GM19467 (cell line): ENCODE measurements around the gene GDPD2.

Experiments used
- ATAC-seq: cut with Tn5 transposase; IDR thresholded peaks from one replicate; pipeline ENCODE4 v1.9.1; 2021; ENCODE audit warnings: mild to moderate bottlenecking, moderate library complexity; ENCODE audit not compliant: unreplicated experiment

The GDPD2 gene

GRCh38 chrX:70437011-70437410 is 13.9 kb downstream of the GDPD2 start:
- no peak for ATAC-seq

- ATAC-seq: no peak
These were observed 15.0 kb downstream of the GDPD2 start for GRCh38 chrX:70437921-70438665.

DNA sequence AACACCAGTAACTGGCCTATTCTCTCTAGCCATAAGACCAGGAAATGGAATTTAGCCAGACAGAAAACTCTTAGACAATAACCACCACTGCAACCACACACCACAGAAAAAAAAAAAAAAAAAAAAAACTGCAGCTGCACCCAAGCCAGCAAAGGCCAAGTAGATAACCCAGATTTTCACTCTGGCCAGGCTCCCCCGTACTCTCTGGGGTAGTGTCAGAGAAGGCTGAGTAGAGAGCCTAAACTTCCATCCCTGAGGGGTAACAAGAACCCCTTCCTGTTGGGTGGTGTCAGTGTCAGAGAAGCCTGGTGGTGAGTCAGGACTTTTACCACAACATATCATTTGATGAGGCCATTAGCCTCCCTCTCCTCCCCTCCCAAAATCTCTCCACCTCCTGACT is 15.9 kb downstream of the GDPD2 start:
- no peak for ATAC-seq

- no peak for ATAC-seq
These were observed 19.1 kb downstream of the GDPD2 start for GRCh38 chrX:70442224-70442623.

DNA sequence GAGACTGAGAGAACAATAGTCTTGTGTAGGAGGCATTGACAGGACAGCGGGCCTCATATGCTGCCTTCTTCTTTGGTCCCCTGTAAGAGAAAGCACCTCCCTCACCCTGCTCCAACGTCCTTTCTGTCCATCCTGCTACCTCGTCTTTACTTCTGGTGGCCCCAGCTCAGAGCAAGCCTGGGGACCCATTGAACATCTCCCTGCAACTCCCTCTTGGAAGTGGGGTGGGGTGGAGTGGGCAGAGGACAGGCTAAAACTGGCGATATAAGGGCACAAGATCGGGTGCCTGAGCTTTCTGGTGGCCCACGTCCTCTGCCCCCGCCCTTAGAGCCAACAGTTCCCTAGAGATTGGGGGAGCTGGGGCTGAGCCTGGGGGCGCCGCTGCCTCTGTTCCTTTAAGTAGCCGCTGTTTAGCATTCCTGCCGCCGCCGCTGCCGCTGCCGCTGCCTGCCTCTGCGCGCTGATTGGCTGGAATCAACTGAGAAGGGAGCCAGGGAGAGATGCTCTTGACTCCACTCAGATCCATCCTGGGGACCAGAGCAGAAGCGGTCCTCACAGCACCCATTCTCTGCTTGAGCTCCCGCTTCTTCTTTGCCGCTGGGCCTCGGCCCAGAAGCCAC is 21.3 kb downstream of the GDPD2 start, which contains the start of gene DLG3:
Gene DLG3, plus strand, starts transcription at position 510 of the 620 bp plus-strand sequence. CDS start 367 bp downstream, outside the sequence.
- no peak for ATAC-seq

DNA sequence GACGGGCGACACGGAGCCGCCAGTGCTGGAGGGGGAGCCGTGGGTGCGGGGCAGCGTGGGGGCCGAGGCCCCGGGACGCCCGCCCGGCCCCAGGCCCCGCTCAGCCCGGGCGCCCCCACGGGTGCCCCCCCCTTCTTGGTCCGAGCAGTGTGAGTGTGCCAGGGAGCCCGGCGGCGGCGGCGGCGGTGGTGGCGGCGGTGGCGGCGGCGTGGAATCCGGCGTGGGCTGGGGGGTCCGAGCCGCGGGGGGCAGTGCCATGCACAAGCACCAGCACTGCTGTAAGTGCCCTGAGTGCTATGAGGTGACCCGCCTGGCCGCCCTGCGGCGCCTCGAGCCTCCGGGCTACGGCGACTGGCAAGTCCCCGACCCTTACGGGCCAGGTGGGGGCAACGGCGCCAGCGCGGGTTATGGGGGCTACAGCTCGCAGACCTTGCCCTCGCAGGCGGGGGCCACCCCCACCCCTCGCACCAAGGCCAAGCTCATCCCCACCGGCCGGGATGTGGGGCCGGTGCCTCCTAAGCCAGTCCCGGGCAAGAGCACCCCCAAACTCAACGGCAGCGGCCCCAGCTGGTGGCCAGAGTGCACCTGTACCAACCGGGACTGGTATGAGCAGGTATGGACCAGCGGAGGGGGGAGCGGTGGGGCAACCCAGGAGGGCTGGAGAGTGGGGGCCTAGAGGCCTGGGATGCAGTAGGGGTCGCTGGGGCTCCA is 22.0 kb downstream of the GDPD2 start:
- ATAC-seq: no peak

GRCh38 chrX:70445951-70446350 is 22.8 kb downstream of the GDPD2 start:
- ATAC-seq: no peak

DNA sequence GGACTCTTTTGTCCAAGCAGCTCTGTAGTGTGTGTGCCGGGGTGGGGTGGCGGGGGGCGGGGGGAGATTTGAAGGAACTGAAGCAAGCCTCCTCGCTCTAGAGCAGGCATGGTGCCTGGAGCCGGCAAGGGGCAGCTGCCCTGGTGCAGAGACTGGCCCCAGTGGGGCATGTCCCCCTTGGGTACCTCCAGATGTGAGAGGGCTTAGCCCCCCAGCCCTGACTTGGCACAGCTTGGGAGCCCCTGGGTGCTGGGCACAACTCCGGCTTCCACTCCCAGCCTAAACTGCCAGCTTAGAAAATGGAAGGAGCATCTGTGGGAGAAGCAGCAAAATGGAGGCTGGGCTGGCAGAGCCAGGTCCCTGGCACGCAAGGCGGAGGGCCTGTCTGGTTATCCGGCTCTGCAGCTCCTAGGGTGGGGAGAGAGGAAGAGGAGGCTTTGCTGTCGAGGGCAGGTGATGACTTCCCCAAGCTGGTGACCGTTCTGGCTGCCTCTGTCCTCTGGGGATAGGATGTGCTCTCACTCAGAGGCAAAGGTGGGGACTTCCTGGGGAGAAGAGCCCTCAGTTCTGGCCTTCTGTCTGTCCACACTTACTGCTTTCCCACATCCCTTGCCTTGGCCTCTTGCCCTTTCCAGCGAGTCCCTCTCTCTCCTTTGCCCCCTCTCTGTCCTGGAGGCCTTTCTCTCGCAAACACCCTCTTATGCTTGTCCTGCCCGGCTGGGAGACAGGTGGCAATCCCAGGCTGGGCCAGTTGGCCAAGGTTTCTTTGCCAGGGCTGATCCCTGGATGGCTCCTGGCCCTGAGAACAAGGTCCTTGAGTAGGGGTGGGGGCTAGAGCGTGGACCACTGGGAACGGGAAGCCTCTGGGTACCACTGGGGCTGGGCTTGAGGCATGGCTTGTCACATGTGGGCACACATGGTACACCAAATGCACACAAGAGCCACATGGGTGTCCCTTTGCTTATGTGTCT is 23.6 kb downstream of the GDPD2 start:
- no peak for ATAC-seq

- ATAC-seq: no peak
These were observed 26.4 kb downstream of the GDPD2 start for GRCh38 chrX:70449457-70449966.

DNA sequence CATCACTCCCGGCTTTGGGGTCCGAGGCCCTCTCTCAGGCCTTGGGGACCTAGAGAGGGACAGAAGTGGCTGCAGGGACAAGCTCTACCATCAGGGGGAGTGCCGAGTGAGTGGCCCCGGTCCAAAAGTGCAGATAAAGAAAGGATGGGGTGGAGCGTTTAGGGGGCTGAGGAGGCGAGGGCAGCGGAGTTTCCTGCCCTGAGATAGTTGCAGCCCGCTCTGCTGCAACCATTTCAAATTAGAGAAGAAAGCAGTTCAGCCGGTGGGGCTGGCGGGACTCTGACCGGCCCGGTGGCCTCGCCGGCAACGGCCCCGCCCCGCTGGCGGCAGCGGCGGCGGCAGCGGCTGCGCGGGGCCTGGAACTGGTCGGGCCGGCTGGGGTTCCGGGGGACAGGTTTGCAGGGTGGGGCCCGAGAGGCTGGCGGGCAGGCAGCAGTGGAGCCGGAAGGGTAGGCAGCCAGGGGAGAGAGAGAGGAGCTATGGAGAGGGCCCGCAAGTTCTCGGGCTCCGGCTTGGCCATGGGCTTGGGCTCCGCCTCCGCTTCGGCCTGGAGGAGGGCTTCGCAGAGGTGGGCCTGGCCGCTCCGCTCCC is 29.1 kb downstream of the GDPD2 start:
- no peak for ATAC-seq

DNA sequence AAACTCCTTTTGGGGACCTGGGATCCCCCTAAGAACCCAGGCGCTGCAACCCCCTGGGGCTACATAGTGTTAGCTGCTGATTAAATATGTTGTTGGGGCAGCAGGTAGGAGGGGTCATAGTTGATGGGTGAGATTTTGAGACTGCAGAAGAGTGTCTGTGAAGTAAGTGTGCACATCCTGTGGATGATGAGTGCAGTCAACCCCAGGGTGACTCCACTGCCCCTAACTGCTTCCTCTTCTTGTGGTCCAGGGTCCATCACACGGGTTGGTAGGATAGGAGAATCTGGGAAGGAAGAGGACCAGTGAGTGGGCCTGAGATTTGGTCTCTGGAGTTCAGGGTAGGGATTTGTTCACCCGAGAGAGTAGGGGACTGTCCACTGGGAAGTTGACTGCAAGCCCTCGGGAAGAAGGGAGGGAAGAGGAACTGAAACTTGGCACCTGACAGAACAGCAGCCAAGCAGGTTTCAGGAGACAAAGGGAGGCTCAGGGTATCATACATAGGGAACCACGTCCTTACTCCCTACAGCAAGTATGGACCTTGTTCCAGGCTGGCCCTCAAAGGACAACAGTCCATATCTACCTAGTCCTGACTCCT is 30.0 kb downstream of the GDPD2 start:
- no peak for ATAC-seq

DNA sequence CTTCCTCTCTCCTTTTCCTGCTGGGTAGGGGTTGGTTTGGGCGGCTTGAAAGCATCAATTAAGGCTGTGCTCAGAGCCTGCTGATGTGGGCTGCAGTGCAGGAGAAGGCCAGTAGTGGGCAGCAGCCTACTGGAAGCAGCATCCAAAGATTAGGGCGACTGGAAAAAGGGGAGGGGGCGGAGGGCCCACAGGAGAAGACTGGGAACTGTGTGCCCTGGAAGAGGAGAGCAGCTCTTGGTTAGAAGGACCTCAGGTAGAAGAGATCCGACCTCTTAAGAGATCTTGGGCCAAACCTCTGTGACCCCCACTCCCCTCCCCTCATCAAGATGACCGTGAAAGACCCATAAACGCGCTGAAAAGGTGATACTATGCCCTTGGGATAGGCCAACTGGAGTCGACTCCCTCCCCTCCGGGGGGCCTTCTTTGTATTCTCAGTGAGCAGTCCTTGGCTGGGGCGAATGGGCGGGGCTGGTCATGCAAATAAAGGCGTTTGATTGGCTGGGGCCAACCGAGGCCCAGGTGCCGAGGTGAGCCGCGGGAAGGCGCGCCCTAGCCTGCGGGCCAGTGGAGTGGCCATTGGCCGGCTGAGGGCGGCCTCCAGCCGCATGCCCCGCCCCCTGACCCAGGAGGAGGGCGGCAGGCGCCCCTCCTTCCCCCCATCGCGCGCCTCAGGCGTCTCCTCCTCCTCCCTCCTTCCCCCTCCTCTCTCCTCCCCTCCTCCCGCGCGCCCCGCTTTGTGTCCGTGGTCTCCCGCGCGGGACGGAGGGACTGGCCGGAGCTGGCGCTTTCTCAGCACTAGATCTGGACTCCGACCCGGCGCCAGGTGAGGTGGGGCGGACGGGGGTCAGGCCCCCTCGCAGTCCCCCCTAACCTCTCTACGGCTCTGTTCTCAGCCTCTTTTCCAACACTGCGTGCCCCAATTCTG is 31.6 kb downstream of the GDPD2 start:
- peak; percentile 46 for ATAC-seq

DNA sequence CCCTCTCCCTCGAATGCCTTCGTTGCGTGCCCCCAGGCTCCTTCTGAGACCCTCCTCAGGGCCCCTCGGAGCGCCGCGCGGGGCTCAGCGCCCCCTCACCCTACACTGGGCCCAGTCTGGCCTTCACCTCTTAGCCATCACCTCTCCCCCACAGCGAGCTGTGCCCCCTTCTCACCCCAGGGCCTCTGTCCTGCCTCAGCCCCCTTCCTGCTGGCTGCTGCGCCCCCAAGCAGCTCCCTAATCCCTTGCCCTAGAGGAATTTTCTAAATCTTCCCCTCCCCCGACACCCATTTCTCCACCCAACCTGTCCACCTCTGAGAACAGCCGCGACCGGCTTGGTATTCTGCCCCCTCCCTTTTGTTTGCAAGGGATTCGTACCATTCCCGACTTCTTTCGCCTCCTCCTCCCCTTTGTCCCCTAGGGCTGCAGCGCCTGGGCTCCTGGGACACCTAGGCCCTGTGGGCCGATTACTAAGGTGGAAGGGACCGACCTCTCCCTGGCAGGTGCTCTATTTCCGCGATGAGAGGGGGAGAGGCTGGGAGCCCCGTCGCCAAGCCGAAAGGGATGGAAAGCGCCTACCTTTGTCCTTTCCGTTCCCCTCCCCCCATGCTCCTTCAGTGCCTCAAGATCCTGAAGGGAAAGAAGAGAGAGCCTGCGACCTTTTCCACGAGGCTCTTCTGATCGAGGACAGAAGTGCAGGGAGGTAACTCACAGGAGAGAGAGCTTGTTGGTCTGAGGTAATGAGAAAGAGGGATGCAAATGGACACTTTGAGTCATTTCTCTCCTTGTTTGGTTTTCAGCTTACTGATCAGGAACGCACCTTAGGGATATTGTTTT is 32.5 kb downstream of the GDPD2 start:
- no peak for ATAC-seq

- no peak for ATAC-seq
These were observed 33.1 kb downstream of the GDPD2 start for GRCh38 chrX:70456256-70456655.

GRCh38 chrX:70461026-70461425 is 37.9 kb downstream of the GDPD2 start:
- ATAC-seq: no peak

DNA sequence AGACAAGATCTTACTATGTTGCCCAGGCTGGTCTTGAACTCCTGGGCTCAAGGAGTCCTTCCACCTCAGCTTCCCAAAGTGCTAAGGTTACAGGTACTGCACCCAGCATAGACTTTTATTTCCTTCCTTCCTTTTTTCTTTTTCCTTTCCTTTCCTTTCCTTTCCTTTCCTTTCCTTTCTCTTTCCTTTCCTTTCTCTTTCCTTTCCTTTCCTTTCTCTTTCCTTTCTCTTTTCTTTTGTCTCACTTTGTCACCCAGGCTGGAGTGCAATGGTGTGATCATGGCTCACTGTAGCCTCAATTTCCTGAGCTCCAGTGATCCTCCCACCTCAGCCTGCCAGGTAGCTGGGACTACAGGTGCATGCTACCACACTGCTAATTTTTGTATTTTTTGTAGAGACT is 40.9 kb downstream of the GDPD2 start:
- no peak for ATAC-seq

GRCh38 chrX:70466968-70467367 is 43.9 kb downstream of the GDPD2 start:
- no peak for ATAC-seq

DNA sequence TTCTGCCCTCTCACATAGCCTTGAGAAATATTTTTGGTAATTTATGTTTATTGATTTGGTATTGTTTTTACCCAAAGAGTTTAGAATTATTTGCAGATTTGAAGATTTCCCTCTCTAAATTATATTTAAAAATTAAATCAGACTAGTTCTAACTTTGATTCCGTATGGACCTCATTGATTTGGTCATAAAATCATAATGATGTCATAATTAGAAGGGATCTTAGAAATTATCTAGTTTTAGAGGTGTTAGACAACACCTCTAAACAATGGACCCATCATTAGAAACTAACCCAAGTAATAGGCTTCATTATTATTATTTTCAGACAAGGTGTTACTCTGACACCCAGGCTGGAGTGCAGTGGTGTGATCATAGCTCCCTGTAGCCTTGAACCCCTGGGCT is 45.6 kb downstream of the GDPD2 start:
- ATAC-seq: no peak
